COLO829 (cell line): ENCODE data around the gene VSIR.

Source experiments
- DNase-seq: peaks from one replicate; pipeline ENCODE4 v3.0.0; 2012; ENCODE audit warnings: low spot score

The VSIR gene

DNA sequence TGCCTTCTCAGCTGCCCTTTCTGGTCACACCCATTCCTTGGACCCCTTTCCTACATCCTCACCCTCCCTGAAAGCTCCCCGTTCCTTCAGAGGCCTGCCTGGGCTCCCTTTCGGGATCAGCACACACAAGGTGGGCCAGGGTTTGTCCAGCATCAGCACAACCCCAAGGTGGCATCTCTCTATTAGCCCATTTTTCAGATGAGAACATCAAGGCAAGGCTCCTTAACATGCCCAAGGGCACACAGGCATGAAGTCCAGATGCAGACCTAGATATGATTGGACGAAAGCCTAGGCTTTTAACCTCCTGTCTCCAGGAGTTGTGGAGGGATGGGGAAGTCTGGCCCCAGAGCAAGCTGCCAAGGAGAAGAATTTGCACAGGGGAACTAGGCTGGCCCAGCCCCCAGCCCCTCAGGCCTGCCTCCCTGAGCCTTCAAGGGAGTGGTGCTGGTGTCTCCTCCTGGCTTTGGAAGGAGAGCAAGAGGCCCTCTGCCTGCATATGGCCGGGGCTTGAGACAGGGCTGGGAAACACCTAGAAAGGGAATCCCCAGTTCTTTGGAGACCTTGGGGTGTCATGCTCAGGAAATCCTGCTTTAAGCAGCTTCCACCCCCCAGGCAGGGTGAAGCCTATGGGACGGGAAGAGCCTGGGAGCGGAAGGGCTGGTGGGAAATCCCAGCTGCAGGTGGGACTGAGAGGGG lies 9.0 kb upstream of the VSIR start:
- no peak for DNase-seq

DNA sequence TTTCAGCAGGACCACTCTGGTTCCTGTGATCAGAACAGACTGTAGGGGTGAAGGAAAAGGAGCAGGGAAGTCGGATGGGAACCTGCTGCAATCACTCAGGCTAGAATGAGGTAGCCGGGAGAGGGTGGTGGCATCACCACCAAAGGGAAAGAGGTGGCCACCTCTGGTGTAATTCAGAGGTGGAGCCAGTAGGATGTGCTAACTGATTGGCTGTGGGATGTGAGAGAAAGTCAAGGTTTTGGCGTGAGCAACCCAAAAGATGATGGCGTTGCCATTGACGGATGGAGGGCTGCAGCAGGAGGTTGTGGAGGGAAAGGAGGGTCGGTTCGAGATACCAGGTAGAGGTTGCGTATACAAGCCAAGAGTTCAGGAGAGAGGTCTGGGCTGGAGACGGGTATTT lies 7.4 kb upstream of the VSIR start:
- DNase-seq: no peak

DNA sequence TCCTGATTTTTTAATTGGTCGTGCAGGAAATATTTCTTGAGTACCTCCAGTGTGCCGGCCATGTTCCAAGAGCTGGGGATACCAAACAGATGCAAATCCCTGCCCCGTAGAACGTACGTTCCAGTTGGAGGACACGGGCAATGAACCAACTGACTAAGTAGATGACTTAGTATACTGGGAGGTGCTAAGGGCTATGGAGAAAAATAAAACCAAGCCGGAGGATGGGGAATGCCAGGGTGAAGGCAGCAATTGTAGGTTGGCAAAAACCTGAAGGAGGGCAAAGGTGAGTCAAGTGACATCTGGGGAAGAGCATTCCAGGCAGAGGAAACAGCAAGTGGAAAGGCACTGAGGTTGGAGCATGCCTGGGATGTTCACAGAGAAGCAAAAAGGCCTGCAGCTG lies 6.8 kb upstream of the VSIR start:
- DNase-seq: no peak

DNA sequence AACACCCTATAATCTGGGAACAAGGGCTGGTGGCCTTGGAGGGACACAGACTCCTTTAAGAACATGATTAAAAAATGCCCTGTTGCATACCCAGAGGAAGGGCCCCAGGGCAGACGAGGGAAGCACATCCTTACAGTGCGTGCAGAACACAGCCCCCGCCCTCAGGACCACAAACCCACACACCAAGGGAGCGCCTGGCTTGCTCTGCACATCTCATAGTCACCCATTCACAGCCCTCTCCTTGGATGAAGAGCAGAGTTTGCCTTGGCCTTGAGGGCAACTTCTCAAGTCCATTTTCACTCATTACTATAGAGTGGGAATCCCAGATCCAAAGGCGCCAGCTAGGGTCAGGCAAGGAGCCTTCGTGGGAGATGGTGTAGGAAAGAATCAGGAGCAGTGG lies 6.3 kb upstream of the VSIR start:
- DNase-seq: no peak

DNA sequence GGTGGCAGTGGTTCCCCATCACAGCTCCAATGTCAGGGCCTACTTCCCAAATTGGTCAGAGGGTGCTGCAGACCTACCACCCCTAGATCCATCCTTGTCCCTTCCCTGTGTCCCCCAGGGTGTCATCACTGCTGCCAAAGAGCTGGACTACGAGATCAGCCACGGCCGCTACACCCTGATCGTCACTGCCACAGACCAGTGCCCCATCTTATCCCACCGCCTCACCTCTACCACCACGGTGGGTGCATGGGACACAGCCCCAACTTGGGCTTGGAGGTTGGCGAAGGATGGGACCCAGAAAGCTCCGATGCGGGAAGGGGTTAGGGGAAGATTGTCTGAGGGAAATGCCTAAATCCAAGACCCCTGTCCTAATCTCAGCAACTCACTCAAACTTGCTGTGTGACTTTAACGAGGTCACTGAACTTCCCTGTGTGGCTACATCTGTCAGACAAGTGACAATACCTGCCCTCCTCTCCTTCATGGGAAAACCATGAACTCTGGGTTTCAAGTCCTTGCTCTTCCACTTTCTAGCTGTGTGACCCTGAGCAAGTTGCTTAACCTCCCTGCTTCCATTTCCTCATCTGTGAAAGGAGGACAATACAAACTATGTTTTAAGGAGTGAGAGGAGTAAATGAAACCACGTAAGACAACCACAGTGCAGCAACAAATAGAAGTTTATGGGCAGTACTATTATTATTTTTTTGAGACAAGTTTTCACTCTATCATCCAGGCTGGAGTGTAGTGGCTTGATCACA lies 4.9 kb upstream of the VSIR start:
- no peak for DNase-seq

DNA sequence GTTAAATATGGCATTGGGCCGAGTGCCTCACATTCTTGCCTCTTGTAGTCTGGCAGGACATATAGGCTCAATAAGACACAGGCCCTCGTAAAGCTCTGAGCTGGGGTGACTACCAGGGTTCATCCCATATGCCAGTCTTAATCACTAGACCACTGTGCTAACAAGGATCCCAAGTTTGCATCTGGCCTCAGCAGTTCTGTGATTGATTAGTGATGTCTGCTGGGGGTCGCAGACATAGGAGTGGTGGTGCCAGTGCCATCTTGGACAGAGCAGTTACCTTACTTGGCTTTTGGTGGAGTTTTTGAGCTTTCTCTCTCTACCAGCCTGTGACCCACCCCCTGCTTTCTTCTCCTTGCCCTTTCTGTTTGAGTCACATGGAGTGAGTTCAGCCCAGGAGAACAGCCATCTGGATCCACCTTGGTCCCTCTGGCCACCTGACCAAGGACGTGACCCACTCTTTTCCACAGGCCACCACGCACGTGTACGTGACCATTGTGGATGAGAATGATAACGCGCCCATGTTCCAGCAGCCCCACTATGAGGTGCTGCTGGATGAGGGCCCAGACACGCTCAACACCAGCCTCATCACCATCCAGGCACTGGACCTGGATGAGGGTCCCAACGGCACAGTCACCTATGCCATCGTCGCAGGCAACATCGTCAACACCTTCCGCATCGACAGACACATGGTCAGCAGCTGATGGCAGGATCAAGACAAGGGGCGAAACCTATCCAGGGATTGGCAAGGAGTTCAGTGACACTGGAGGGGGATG lies 4.1 kb upstream of the VSIR start:
- DNase-seq: no peak

DNA sequence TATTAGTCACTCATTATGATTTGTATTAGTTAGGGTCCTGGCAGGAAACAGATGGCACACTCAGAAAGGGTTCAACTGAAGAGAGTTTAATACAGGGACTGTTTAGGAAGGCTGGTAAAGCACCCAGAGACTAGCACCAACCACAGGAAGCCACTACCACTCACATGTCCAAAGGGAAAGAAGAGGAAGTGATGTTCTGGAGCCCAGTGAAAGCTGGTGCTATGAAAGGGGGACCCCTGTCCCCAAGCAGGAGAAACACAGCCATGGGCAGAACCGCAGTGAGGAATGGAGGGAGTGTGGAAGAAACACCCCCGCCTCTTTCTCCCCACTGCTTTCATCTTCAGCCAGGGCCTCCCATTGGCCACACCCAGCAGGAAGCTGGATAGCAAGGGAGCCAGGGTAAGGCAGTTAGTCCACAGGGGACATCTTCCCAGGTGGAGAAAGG lies 3.2 kb upstream of the VSIR start:
- DNase-seq: no peak

DNA sequence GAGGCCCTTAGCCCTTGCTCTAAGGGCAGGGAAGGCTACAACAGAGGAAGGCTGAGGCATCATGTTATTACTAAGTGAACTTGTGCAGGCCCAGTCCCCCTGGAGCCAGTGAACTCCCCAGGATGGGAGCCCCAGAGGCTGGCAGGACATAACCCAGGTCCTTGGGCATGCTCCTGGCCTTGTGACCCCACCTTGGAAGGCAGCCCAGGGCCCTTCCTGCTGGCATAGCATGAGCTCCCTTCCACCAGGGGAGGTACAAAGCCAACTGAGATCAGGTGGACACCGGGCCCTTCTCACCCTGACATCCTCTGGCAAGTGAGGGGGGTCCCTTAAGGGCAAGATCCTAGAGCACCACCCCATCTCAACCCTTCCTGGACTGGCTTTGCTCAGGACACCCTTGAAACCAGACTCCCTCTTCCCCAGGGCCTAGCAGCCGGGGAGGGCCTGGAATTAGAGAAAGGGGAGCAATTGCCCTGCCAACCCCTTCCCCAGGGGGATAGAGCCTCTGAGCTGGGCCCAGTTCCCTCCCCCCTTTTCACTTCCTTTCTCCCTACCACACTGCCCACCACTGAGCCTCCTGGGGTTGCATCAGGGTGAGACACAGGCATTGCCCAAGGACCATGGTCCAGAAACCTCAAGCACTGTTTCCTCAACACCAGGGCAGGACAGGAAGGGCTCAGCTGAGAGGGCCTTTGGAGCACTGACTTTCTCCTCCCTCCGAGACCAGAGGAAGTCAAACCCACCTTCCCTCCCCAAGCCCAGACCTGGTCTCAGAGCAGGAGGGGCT lies 1.8 kb upstream of the VSIR start:
- DNase-seq: no peak

DNA sequence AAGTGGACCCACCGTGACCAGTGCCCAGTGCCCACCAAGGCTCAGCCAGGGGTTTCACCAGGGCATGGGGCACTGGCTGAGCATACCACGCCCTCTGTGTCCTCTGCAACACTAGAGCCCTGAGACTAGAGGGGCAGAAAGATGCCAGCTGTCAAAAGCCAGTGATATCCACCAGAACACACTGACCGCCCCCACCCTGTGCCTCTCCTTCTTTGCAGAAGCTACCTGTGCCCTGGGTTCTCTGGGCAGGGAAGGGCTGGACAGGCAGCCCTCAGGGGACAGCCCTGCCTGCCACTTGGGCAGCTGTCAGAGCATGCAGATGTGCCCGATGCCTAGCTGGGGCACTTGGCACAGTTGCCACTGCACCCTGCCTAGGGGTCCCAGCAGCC lies 494 bp downstream of the VSIR start:
- no peak for DNase-seq

DNA sequence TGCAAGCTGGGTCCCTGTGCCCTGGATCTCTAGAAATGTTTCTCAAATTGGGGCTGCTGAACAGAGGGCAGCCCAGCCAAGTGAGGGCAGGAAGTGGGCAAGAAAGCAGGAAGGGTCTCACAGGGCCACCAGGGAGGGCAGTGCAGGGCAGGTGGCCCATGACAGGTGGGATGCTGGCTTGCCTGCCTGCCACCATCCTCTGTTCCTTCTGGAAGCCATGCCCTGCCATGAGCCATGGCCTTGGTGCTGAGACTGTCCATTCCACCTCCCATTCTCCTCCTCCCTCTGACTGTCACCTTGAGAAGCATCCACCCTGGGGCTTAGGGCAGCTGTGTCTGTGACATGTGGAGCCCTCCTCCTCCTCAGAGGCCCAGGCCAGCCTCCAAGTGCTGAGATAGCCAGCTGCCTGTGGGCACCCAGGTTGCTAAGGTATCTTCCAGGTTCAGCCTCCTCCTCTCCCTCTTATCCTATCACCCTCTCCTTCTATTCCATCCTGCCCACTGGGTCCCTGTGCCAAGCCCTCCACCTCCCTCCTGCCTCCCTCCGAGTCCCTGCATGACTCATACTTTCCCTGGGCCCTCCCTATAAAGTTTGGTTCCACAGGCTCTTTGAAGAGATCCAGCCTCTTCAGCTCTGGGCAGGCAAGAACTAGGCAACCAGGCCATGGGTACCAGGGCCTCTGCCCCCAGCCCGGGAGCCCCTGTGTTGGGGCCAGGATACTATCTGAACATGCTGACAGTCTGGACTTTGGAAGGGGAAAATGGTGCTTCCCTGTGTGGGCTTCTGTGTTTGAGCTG lies 1.3 kb downstream of the VSIR start:
- DNase-seq: no peak

DNA sequence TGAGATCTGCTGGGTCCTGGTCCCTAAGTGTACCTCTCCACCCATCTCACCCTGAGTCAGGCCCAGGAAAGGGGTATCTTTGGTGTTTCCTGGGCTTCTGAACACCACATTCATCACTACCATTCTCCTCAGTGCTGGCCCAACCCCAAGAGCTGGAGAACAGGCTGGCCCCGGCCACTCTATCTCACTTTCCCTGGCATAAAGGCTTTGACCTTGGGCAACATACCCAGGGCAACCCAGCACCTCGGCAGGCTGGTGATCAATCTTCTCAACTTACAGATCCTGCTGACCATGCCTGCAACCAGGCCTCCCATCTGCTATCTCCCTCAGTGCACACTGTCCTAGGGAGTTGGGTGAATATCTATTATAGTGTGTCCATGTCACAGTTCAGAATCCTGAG lies 2.1 kb downstream of the VSIR start:
- DNase-seq: no peak

DNA sequence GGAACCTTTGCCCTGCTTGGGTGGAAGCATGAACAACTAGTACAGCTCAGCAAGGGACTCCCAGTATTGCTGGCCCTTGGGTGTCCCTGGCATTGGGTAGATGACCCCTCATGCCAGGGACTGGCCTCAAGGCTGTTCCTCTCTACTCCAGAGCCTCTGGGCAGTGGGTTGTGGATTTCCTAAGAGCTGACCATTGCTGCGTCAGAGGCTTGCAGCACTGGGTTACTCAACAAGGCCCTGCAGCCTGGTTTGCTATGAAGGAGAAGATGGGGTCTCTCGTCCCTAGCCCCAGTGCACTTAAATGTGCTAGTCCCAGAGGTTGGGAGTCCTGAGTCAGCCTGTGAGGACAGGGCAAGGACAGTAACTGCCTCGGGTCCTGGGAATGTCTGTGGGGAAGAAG lies 2.5 kb downstream of the VSIR start:
- no peak for DNase-seq

DNA sequence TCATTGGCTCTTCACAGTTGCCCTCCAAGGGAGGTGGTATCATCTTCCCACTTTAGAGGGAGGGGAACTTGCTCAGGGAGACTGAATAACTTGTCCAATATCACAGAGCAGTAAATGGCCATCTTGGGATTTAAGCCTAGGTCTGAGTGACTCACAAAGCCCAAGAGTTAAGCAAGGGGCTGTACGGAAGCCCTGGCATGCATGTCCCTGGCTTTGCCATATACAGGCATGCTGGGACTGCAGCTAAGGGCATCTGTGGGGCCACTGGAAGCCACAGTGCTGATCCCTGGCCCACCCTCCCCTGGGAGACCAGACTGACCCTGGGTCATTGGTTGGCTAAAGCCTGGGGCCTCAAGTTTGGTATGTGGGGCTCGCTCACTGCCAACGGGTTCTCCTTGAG lies 3.1 kb downstream of the VSIR start:
- no peak for DNase-seq

DNA sequence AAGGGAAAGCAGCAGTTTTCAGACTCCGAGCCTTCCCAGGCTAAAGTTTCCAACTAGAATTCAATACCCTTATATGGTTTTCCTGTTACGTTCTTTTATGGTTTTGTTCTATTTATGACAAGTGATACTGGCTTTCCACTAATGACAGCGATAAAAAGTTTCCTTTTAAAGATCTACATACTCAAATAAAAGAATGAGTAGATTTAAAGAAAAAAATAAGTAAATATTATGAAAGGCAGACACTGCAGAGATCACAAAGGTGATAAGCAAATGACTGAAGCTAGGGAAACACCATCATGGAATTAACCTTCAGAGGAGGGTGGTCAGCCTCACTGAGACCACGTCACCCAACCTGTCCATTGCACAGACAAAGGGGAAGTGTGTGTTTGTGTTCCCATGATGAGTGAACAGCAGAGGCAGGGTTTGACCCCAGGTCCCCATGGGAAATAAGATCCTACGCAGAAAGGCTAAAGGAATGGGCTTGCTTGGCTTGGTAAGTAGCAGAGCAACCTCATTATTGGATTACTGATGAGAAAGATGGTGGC lies 4.0 kb downstream of the VSIR start:
- DNase-seq: no peak

DNA sequence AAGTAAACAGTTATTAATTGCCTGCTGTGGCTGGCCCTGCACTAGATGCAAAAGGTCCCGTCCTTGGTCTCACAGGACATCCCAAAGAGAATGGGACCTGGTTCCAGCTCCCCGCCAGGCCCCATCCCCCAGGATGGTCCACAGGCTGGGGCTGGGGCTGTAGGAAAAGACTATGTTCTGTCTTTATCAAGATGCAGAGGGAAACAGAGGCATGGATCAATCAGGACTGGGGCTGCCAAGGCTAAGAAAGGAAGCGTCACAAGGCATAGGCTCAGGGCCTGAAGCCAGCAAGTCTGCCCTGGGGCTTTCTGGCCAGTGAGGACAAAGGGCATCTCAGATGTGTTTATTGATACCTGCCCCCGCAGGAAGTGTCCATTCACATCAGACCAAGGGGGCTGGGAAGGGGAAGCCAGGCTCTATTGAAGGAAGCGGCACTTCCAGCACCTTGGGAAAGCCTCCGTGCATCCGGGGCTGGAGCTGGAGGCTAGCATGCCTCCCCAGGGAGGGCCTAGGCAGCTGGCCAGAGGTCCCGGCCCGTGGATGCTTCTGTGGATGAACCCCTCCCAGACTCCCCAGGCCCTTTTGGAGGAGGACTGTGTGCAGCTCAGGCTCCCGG lies 5.8 kb downstream of the VSIR start:
- DNase-seq: peak; percentile 45

DNA sequence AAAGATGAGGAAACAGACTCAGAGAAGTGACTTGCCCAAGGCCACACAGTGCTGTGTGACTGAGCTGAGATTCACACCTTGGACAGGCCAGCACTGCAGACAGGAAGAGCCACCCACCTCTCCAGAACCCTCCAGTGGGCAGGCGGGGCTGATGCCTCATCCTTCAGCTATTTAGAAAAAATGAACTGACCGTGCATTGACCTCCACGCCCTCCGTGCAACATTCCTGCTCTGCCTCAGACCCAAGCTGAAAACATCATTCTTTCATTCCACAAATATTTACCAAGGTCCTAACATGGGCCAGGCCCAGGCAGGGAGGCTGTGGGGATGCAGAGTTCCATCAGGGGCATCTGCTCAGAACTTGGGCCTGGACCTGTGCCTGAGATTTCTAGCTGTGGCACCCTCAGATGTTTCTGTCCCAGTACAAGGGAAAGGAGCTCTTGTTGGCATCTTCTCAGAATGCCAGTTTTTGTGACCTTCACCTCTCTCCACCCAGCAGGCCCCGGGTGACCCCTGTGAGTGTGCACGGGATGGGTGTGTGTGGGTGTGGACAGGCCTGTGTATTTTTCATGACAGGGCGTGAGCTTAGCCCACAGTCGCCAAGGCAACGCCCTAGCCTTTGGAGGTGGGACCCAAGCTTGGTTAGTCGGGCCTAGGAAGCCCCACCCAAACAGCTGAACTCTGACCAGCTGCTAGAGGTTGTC lies 6.5 kb downstream of the VSIR start:
- peak; percentile 62 for DNase-seq

DNA sequence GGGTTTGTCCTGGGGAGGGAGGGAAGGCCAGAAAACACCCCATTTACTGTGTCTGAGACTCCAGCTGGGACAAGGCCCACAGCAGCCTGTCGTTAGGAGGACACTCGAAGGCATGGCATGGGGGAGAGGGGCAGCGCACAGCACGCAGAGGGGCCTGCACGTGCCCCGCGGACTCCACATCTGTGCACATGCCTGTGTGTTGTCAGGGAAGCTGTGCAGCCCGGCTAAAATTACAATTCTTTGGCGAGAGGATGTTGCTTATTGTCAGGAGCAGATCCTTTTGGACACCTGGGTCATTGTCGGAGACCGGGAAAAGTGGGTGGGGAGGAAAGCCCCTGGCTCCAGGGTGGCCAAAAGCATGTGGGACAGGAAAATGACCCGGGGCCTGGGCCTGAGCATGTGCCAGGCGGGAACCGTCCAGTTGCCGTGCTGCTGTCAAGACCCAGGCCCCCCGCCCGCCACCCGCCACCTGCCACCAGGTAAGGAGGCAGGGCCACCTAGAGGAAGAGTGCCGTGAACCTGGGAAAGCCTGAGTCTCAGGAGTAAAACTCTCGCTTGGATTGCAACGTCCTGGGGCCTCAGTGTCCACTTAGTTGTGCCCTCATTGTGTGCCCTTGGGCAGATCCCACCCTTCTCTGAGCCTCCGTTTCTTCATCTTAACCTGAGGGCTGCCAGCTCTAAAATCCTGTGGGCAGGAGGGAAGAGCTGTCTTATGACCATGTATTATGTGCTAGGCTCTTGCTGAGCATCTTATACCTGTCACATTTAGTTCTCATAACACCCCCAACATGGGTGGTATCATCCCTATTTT lies 7.2 kb downstream of the VSIR start:
- no peak for DNase-seq

DNA sequence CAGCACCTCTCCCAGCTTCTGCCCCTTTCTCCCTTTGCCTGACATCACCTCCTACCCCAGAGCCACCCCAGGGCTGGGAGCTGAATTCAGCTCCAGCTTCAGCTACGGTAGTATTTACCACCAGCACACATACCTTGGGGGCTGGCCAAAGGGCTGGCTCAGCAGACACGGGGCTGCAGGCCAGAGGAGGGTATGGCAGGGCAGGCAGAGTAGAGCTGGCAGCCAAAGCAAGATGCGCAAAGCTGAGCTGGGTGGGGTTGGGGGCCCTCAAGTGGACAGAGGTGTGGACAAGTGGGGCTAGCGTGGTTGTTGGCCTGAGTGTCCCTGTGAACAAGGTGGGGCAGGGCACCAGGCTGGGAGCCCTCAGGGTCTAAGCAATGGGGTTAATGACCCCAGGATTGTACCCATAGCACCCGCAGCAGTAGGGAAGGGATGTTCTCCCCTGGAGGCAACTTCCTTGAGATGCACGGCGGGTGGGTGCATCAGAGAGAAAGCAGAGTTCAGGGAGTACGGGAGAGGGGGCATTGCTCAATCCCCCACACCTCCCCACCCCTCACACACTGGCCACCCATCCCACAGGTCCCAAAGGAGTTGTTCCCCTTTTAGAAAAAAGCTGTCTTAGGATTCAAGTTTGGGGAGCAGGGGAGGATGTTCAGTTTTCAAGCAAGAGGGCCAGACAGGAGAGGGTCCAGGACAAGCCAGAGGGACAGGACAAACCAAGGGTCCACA lies 8.0 kb downstream of the VSIR start:
- no peak for DNase-seq
